Prostate gland (tissue), 2 donors: ENCODE results near the gene WWOX. TPM values are rescaled to one million over a fixed set of nuclear protein-coding genes. Genes with fewer than 3 reads are reported as not detected.

Source experiments
- DNase-seq: peaks from one replicate; pipeline ENCODE4 v3.0.0-alpha.2; 2019; ENCODE audit warnings: low spot score
- H3K27ac ChIP-seq, 2 donors: fragments of 200-600 bp; sonication (generic); 2 replicates each; pipeline ENCODE4 v1.5.1; 2017 to 2019
- H3K27me3 ChIP-seq: fragments of 200-600 bp; sonication (generic); replicated peaks from 2 replicates; pipeline ENCODE4 v1.5.1; 2019; ENCODE audit not compliant: insufficient read depth
- H3K36me3 ChIP-seq, 2 donors: fragments of 200-600 bp; sonication (generic); 1 replicate in 1 of 2; 2 replicates in 1 of 2; pipeline versions ENCODE4 v1.5.1 to v1.8.1; 2017 to 2019
- H3K4me1 ChIP-seq: fragments of 200-600 bp; sonication (generic); replicated peaks from 2 replicates; pipeline ENCODE4 v1.5.1; 2019
- H3K4me3 ChIP-seq, 2 donors: fragments of 200-600 bp; sonication (generic); 2 replicates each; pipeline ENCODE4 v1.5.1; 2017 to 2019
- H3K9me3 ChIP-seq: fragments of 200-600 bp; sonication (generic); 2 replicates; pipeline ENCODE4 v1.5.1; 2017
- POLR2A ChIP-seq: fragments of 450-650 bp; IDR thresholded peaks from one replicate; pipeline ENCODE4 v1.6.1; 2016; ENCODE audit warnings: antibody characterized with exemption, mild to moderate bottlenecking
- POLR2AphosphoS5 ChIP-seq: sonication (generic); formaldehyde crosslinking; IDR thresholded peaks from one replicate; pipeline ENCODE4 v1.6.1; 2017; ENCODE audit warnings: antibody characterized with exemption
- WGBS: methylation state at CpG from one replicate; pipeline ENCODE4 v1.1.5; 2018; 5-methylcytosine and 5-hydroxymethylcytosine counted together
- intact Hi-C: fragments of 100-400 bp; cut with DNase I; formaldehyde crosslinking; loops from one replicate; pipeline ENCODE4 v1.14.2; 2022
- total RNA-seq, 2 donors: library from RNA; depleted of rRNA; stranded (reverse); fragments of >200 nt; gene quantifications; one replicate each; pipeline ENCODE4 v1.1.0, GENCODE V29; 2016
- TF ChIP-seq, protein P1 (sequence below), 4 experiments: fragments of 200-600 bp in 2 of 4; fragments of 450-650 bp in 2 of 4; sonication (generic) in 2 of 4; IDR thresholded peaks; 1 replicate in 3 of 4; 2 replicates in 1 of 4; pipeline ENCODE4 v1.5.1; 2016 to 2019; ENCODE audit warnings: antibody characterized with exemption in 4 of 4, mild to moderate bottlenecking in 2 of 4, moderate library complexity in 2 of 4

The WWOX gene
- total RNA-seq, 2 donors from 2014 or later = 93.2 to 99.4 TPM

DNA sequence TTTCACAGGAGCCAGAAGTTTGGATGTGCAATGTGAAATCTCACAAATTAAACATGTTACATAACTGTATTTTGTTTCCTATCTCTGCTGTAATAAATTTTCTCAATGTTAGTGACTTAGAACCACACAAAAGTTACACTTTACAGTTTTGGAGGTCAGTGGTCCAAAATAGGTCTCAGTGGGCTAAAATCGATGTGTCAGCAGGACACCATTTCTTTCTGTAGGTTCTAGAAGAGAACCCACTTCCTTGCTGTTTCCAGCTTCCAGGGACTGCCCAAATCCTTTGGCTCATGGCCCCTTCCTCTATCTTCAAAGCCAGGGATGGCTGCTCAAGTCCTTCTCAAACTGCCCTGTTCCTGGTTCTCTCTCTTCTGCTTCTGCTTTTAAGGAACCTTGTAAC, 252.7 kb downstream of the WWOX start:
- Histone ChIP-seq H3K27ac (no peak overlapping the region), H3K27me3 (no peaks in the 10 kb centered on the region), H3K4me1 (no peaks in the 10 kb centered on the region), H3K9me3 (no peaks in the 10 kb centered on the region), H3K4me3 (no peak overlapping the region), H3K36me3 (no peaks in the 10 kb centered on the region)
- TF ChIP-seq, protein P1, sequence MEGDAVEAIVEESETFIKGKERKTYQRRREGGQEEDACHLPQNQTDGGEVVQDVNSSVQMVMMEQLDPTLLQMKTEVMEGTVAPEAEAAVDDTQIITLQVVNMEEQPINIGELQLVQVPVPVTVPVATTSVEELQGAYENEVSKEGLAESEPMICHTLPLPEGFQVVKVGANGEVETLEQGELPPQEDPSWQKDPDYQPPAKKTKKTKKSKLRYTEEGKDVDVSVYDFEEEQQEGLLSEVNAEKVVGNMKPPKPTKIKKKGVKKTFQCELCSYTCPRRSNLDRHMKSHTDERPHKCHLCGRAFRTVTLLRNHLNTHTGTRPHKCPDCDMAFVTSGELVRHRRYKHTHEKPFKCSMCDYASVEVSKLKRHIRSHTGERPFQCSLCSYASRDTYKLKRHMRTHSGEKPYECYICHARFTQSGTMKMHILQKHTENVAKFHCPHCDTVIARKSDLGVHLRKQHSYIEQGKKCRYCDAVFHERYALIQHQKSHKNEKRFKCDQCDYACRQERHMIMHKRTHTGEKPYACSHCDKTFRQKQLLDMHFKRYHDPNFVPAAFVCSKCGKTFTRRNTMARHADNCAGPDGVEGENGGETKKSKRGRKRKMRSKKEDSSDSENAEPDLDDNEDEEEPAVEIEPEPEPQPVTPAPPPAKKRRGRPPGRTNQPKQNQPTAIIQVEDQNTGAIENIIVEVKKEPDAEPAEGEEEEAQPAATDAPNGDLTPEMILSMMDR (IDR thresholded peaks at IDR 0.05) = no peak
- TF ChIP-seq POLR2A = no peak
- no peak for TF ChIP-seq POLR2AphosphoS5
- no peak for DNase-seq
- WGBS = 94% methylated on average over 1 of the region's 1 CpG
- intact Hi-C loops = no loop called here

DNA sequence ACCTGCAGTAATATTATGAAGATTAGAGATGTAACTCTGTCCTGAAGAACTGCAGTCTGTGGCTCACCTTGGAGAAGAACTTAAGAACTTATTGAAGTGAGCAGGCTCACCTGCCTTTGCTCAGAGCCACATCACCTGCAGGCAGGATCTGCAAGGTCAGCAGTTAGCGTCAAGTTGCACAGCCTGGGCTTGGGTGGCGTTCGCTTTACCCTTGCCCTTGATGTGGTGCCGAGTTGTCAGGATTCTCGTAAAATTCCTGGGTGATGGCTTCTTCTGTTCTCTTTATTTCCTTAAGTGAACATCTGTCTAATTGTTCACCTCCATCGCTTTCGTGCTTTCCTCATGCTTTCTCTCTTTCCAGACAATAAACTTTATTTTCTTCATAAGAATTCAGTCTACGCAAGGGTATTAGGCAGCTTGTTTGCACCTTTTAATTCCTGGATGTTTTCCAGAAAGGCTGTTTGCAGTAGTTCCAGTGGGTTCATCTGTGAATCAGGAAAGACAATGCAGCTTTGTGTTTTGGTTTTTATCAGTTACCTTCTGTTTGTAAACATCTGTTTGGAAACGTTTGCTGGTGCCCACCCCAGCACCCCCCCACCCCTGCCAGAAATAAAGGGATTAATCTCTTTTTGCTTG, 254.3 kb downstream of the WWOX start:
- no peaks in the 10 kb centered on the region for H3K36me3 ChIP-seq
- no peaks in the 10 kb centered on the region for H3K9me3 ChIP-seq
- no peak overlapping the region for H3K4me3 ChIP-seq
- no peaks in the 10 kb centered on the region for H3K4me1 ChIP-seq
- intact Hi-C loops = no loop called here
- H3K27ac ChIP-seq = no peak overlapping the region
- H3K27me3 ChIP-seq = no peaks in the 10 kb centered on the region
- WGBS = 29% methylated on average over 9 of the region's 9 CpGs
- peak; percentile 6 for DNase-seq
- TF ChIP-seq POLR2A (no peak), POLR2AphosphoS5 (no peak)
- TF ChIP-seq, protein P1 (IDR thresholded peaks at IDR 0.05) = no peak

DNA sequence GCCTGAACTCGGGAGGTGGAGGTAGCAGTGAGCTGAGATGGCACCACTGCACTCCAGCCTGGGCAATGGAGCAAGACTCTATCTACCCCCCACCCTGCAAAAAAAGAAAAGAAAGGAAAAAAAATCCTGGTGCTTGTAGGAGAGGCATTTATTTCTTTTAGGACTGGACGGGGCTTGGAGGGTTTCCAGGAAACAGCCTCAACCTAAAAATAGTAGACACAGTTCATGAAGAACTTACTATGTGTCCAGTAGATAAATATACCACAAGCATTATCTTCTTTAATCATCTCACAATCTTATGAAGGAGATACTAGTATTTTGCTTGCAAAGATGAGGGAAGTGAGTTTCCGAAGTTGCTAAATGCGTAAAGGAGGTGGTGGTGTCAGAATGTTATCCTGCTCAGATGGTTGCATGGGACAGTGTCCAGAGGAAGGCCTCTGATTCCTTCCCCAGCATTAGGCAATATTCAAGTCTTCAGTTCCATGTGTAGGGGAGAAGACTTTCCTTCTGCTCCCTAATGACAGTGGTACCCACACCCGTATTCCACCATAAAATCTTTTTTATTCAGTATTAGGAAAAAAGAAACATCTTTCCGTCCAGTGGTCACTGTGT, 263.2 kb downstream of the WWOX start:
- Histone ChIP-seq H3K9me3 (no peaks in the 10 kb centered on the region), H3K27me3 (no peaks in the 10 kb centered on the region), H3K4me3 (no peak overlapping the region), H3K4me1 (no peaks in the 10 kb centered on the region), H3K27ac (no peak overlapping the region), H3K36me3 (no peaks in the 10 kb centered on the region)
- TF ChIP-seq POLR2AphosphoS5 (no peak), POLR2A (no peak)
- TF ChIP-seq, protein P1 (IDR thresholded peaks at IDR 0.05) = no peak
- no peak for DNase-seq
- intact Hi-C loops = no loop called here
- WGBS = 74% methylated on average over 6 of the region's 6 CpGs

DNA sequence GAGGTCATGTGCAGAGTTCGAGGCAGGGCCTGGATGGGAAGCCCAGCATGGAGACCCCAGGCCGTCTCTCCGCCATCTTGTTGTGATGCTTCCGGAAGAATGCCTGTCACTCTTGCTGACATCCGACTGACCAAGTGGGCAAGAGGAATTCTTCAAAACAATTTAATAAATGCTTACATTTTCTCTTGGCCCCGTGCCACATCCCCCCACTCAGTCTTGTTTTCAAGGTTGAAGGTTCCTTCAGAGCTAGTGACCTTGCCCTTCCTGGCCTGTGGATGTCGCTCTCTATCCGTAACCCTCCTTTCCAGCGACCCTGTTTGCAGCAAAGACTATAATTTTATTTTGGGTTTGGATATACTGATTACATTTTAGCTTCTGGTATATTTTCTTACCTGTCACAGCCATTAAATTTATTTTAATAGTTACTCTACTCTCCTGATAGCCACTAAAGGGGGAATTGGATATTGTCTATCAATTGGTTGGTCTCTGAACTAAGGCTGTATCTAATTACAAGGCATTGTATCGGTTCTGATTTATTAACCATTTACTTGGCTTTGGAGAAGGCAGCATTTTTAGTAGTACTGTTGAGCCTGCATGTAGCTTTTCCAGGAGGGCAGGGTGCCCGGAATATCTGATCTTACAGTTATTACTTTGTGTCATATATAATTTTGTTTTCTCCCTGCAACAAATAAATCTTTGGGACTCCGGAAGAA, 264.5 kb downstream of the WWOX start:
- no peak for DNase-seq
- no peaks in the 10 kb centered on the region for H3K4me1 ChIP-seq
- no peak overlapping the region for H3K27ac ChIP-seq
- no peak overlapping the region for H3K4me3 ChIP-seq
- 73% methylated on average over 12 of the region's 12 CpGs for WGBS
- no peaks in the 10 kb centered on the region for H3K9me3 ChIP-seq
- H3K27me3 ChIP-seq = no peaks in the 10 kb centered on the region
- H3K36me3 ChIP-seq = no peaks in the 10 kb centered on the region
- intact Hi-C loops = no loop called here
- TF ChIP-seq POLR2AphosphoS5 (no peak), POLR2A (no peak)
- TF ChIP-seq, protein P1 (IDR thresholded peaks at IDR 0.05) = no peak
